WTC11 (cell line): Measurements from ENCODE around the gene ADARB2.
"Not testable (repeated sequence)": the region's sequence is repeated elsewhere in the genome, so short reads cannot be mapped to it uniquely, and the experiment has no call there.

Source experiments
- CREB1 ChIP-seq: sonication (generic); formaldehyde crosslinking; IDR thresholded peaks from 2 replicates; pipeline ENCODE4 v1.8.0; 2023; ENCODE audit warnings: mild to moderate bottlenecking, missing genetic modification reagents
- IRF2 ChIP-seq: sonication (generic); formaldehyde crosslinking; IDR thresholded peaks from 2 replicates; pipeline ENCODE4 v1.8.0; 2022; ENCODE audit warnings: low read depth, missing genetic modification reagents, borderline replicate concordance
- NR2C2 ChIP-seq: sonication (generic); formaldehyde crosslinking; IDR thresholded peaks from 2 replicates; pipeline ENCODE4 v1.8.0; 2022; ENCODE audit warnings: mild to moderate bottlenecking, missing genetic modification reagents
- TF ChIP-seq, protein P1 (sequence below): fragments of 200-600 bp; IDR thresholded peaks from 2 replicates; pipeline ENCODE4 v1.8.0; 2022; ENCODE audit warnings: antibody characterized with exemption

DNA sequence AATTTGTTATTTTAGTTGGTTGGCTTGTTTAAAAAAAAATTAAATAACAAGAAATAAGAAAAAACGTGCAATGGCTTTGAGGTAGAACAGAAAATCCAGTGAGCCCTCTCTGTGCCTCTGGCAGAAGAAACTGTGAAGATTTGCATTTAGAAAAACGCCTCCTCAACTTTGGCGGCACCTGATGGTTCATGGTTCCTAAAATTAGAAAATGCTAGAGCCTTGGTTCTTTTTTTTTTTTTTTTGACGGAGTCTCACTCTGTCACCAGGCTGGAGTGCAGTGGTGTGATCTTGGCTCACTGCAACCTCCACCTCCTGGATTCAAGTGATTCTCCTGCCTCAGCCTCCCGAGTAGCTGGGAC lies 576.0 kb downstream of the ADARB2 start:
- TF ChIP-seq, protein P1, sequence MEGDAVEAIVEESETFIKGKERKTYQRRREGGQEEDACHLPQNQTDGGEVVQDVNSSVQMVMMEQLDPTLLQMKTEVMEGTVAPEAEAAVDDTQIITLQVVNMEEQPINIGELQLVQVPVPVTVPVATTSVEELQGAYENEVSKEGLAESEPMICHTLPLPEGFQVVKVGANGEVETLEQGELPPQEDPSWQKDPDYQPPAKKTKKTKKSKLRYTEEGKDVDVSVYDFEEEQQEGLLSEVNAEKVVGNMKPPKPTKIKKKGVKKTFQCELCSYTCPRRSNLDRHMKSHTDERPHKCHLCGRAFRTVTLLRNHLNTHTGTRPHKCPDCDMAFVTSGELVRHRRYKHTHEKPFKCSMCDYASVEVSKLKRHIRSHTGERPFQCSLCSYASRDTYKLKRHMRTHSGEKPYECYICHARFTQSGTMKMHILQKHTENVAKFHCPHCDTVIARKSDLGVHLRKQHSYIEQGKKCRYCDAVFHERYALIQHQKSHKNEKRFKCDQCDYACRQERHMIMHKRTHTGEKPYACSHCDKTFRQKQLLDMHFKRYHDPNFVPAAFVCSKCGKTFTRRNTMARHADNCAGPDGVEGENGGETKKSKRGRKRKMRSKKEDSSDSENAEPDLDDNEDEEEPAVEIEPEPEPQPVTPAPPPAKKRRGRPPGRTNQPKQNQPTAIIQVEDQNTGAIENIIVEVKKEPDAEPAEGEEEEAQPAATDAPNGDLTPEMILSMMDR, result not testable (repeated sequence)
- not testable (repeated sequence) for TF ChIP-seq CREB1; NR2C2 (CRISPR knock-in tag); IRF2 (CRISPR knock-in tag)
